IMR-90 (cell line): ENCODE results near the gene ISG15. TPM values are rescaled to one million over a fixed set of nuclear protein-coding genes. Genes with fewer than 3 reads are reported as not detected.
"Not testable (repeated sequence)": the region's sequence is repeated elsewhere in the genome, so short reads cannot be mapped to it uniquely, and the experiment has no call there.

Experiments used
- ATAC-seq: fragments of 200-7000 bp; cut with Tn5 transposase; 2 replicates; pipeline ENCODE4 v1.9.1; 2020; ENCODE audit warnings: low read depth, mild to moderate bottlenecking, moderate library complexity
- BruUV-seq: library from RNA; stranded (reverse); fragments of 400-500 nt; replicated peaks from 2 replicates; lab custom pipeline; 2021; lab: Mats Ljungman, UMichigan
- CTCF ChIA-PET: fragments of 300-600 bp; formaldehyde crosslinking; extraction: SDS; loops from one replicate; lab custom pipeline; 2021; ENCODE audit warnings: antibody characterized with exemption; lab: Yijun Ruan, JAX
- POLR2A ChIA-PET: fragments of 300-600 bp; sonication (Branson Sonifier 250); formaldehyde crosslinking; loops from one replicate; lab custom pipeline; 2022; ENCODE audit warnings: antibody characterized with exemption; ENCODE audit not compliant: unreplicated experiment; lab: Charles Lee
- DNase-seq: peaks from one replicate; pipeline ENCODE4 v3.0.0; 2013
- H2AFZ ChIP-seq: replicated peaks from 2 replicates; pipeline ENCODE3; 2013; ENCODE audit warnings: low read length, mild to moderate bottlenecking; ENCODE audit not compliant: poor library complexity
- H2AK5ac ChIP-seq: 2 replicates; pipeline ENCODE4 v1.6.1; 2013; ENCODE audit warnings: low read depth, low read length, inconsistent platforms
- H2AK9ac ChIP-seq: replicated peaks from 2 replicates; pipeline ENCODE3; 2013; ENCODE audit warnings: mild to moderate bottlenecking, low read depth, low read length, moderate library complexity; ENCODE audit not compliant: poor library complexity
- H2BK120ac ChIP-seq: 2 replicates; pipeline ENCODE4 v1.6.1; 2013; ENCODE audit warnings: low read depth, low read length, inconsistent platforms
- H2BK15ac ChIP-seq: 3 replicates; pipeline ENCODE4 v1.6.1; 2013; ENCODE audit warnings: low read depth, low read length, inconsistent platforms
- H2BK20ac ChIP-seq: 2 replicates; pipeline ENCODE4 v1.6.1; 2013; ENCODE audit warnings: low read depth, mild to moderate bottlenecking, inconsistent platforms, low read length, moderate library complexity
- H2BK5ac ChIP-seq: 2 replicates; pipeline ENCODE4 v1.6.1; 2013; ENCODE audit warnings: mild to moderate bottlenecking, low read depth, low read length, inconsistent platforms; ENCODE audit not compliant: poor library complexity, severe bottlenecking
- H3K14ac ChIP-seq: replicated peaks from 2 replicates; pipeline ENCODE4 v1.6.1; 2013; ENCODE audit warnings: low read depth, low read length, inconsistent platforms
- H3K18ac ChIP-seq: 2 replicates; pipeline ENCODE4 v1.6.1; 2013; ENCODE audit warnings: low read depth, low read length, control low read depth
- H3K23ac ChIP-seq: 2 replicates; pipeline ENCODE4 v1.6.1; 2013; ENCODE audit warnings: low read depth, low read length, inconsistent platforms
- H3K27ac ChIP-seq: 2 replicates; pipeline ENCODE4 v1.5.1; 2013; ENCODE audit warnings: mild to moderate bottlenecking, control low read depth, low read length; ENCODE audit not compliant: insufficient read depth
- H3K27me3 ChIP-seq: 2 replicates; pipeline ENCODE4 v1.6.1; 2013; ENCODE audit warnings: low read length; ENCODE audit not compliant: control insufficient read depth, insufficient read depth
- H3K36me3 ChIP-seq: 2 replicates; pipeline ENCODE4 v1.6.1; 2013; ENCODE audit warnings: low read length, mixed read lengths; ENCODE audit not compliant: control insufficient read depth, insufficient read depth
- H3K4ac ChIP-seq: 2 replicates; pipeline ENCODE4 v1.6.1; 2013; ENCODE audit warnings: low read depth, low read length, inconsistent platforms
- H3K4me1 ChIP-seq: 2 replicates; pipeline ENCODE4 v1.6.1; 2013; ENCODE audit warnings: low read length, mixed read lengths; ENCODE audit not compliant: control insufficient read depth, insufficient read depth
- H3K4me2 ChIP-seq: 2 replicates; pipeline ENCODE4 v1.6.1; 2013; ENCODE audit warnings: low read depth, mild to moderate bottlenecking, control low read depth, low read length, moderate library complexity
- H3K4me3 ChIP-seq: 2 replicates; pipeline ENCODE4 v1.5.1; 2013; ENCODE audit warnings: low read depth, mild to moderate bottlenecking, control low read depth, low read length, moderate library complexity; ENCODE audit not compliant: insufficient read depth
- H3K56ac ChIP-seq: 2 replicates; pipeline ENCODE4 v1.6.1; 2013; ENCODE audit warnings: low read length, inconsistent platforms; ENCODE audit not compliant: insufficient read depth; ENCODE audit errors: extremely low read depth
- H3K79me1 ChIP-seq, 2 experiments: 2 replicates each; pipeline ENCODE4 v1.6.1; 2013; ENCODE audit warnings: low read length in 2 of 2, inconsistent platforms in 1 of 2, low read depth in 1 of 2
- H3K9ac ChIP-seq: 2 replicates; pipeline ENCODE4 v1.6.1; 2013; ENCODE audit warnings: low read depth, low read length, control low read depth
- H3K9me1 ChIP-seq: 2 replicates; pipeline ENCODE4 v1.6.1; 2013; ENCODE audit warnings: low read length, inconsistent platforms; ENCODE audit not compliant: insufficient read depth
- H3K9me3 ChIP-seq: 2 replicates; pipeline ENCODE4 v1.6.1; 2013; ENCODE audit warnings: low read length; ENCODE audit not compliant: control insufficient read depth, insufficient read depth
- H4K20me1 ChIP-seq: 2 replicates; pipeline ENCODE4 v1.6.1; 2013; ENCODE audit warnings: low read length, inconsistent platforms; ENCODE audit not compliant: insufficient read depth
- H4K5ac ChIP-seq: 2 replicates; pipeline ENCODE4 v1.6.1; 2013; ENCODE audit warnings: mild to moderate bottlenecking, low read depth, low read length, control low read depth
- H4K8ac ChIP-seq, 2 experiments: 2 replicates each; pipeline ENCODE4 v1.6.1; 2013; ENCODE audit warnings: low read depth in 2 of 2, low read length in 2 of 2, control low read depth in 1 of 2, inconsistent platforms in 1 of 2
- H4K91ac ChIP-seq: 2 replicates; pipeline ENCODE4 v1.6.1; 2013; ENCODE audit warnings: low read depth, low read length, inconsistent platforms; ENCODE audit not compliant: insufficient read depth
- BHLHE40 ChIP-seq: fragments of 150-350 bp; IDR thresholded peaks from 2 replicates; pipeline ENCODE4 v1.6.1; 2016; ENCODE audit warnings: mild to moderate bottlenecking, low read depth, low read length
- WGBS, 2 experiments: methylation state at CpG; one replicate each; pipeline versions ENCODE4 v1.1.5 to v1.1.7; 2013; ENCODE audit warnings: missing lambda C conversion rate in 2 of 2; ENCODE audit not compliant: insufficient read length in 1 of 2; ENCODE audit errors: extremely low coverage in 2 of 2; 5-methylcytosine and 5-hydroxymethylcytosine counted together
- dilution Hi-C: fragments of 300-500 bp; cut with HindIII; formaldehyde crosslinking; loops from one replicate; pipeline ENCODE4 v1.14.3; 2018; ENCODE audit warnings: low sequenced_read_pairs; ENCODE audit not compliant: unreplicated experiment
- in situ Hi-C: fragments of 300-500 bp; cut with MboI; formaldehyde crosslinking; loops from 3 replicates; pipeline ENCODE4 v1.14.3; 2019; ENCODE audit warnings: low sequenced_read_pairs, inconsistent platforms, mixed read lengths
- intact Hi-C: fragments of 100-400 bp; cut with micrococcal nuclease; formaldehyde crosslinking; loops from 2 replicates; pipeline ENCODE4 v1.10.0; 2022
- polyA plus RNA-seq, 3 experiments: library from polyadenylated mRNA; depleted of rRNA; stranded (reverse); fragments of >200 nt; gene quantifications; 2 replicates each; pipeline ENCODE4 v1.2.3, GENCODE V29; 2012; ENCODE audit warnings: low replicate concordance in 1 of 3
- total RNA-seq: library from RNA; depleted of rRNA; stranded (reverse); fragments of >200 nt; gene quantifications from 2 replicates; pipeline ENCODE4 v1.2.3, GENCODE V29; 2012

Gene ISG15
- total and polyA plus RNA-seq, 2 of the 4 experiments (the other 2 are of a cell fraction): 99.1 to 105 TPM

DNA sequence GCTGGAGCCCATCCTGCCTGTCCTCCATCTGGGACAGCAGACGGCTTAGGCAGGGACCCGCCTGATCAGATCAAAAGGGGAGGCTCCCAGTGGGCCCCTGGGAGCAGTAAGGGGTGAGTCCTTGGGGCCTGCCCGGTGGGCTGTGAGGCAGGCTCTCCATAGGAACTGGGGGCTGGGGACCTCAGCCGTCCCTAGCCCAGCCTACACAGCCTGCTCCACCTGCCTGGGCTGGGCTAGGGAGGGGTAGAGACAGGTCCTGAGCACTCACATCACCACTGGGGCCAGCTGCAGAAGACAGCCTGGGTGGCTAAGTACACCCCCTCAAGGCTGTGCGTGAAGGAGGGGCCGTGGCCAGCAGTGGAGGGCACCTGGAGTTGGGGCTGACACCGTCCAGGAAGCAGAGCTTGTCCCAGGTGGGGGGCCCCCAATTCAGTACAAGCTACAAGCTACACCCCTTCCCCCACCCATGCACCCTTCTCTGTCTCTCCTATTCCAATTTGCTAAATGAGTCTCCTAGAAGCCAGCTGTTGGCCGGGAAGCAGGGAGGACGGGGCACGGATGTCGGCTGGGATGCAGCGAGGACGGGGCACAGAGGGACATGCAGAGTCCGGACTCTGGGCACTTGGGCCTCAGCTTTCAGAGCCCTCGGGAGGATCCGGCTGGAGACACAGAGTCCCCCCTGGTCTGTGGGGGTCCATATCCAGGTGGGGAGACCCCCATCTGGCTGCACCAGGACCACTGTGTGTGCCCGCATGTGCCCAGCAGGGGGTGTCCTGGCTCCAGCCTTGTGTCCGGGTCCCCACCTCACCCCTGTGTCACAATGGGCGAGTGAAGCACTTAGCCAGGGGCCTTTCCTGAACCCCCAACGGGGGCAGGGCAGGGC lies 1.7 kb downstream of the ISG15 start (continued):
- no peak for TF ChIP-seq BHLHE40

DNA sequence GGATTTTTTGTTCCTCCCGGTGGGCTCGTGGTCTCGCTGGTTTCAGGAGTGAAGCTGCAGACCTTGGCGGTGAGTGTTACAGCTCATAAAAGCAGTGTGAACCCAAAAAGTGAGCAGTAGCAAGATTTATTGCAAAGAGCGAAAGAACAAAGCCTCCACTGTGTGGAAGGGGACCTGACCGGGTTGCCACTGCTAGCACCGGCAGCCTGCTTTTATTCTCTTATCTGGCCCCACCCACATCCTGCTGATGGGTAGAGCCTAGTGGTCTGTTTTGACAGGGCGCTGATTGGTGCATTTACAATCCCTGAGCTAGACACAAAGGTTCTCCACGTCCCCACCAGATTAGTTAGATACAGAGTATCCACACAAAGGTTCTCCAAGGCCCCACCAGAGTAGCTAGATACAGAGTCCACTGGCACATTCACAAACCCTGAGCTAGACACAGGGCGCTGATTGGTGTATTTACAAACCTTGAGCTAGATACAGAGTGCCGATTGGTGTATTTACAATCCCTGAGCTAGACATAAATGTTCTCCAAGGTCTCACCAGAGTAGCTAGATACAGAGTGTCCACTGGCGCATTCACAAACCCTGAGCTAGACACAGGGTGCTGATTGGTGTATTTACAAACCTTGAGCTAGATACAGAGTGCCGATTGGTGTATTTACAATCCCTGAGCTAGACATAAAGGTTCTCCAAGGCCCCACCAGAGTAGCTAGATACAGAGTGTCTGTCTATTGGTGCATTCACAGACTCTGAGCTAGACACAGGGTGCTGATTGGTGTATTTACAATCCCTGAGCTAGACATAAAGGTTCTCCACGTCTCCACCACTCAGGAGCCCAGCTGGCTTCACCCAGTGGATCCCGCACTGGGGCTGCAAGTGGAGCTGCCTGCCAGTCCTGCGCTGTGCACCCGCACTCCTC lies 4.4 kb downstream of the ISG15 start:
- dilution Hi-C loops, in situ Hi-C loops, H3K9me1 ChIP-seq, DNase-seq, H2BK20ac ChIP-seq, H3K56ac ChIP-seq, H4K8ac ChIP-seq, H4K20me1 ChIP-seq, H3K14ac ChIP-seq, intact Hi-C loops, H4K91ac ChIP-seq, H2AFZ ChIP-seq, H3K4me2 ChIP-seq, H2BK15ac ChIP-seq, H3K23ac ChIP-seq, H3K27ac ChIP-seq, H3K18ac ChIP-seq, CTCF ChIA-PET, H3K36me3 ChIP-seq, H3K4ac ChIP-seq, H3K4me3 ChIP-seq, H2BK120ac ChIP-seq, H2BK5ac ChIP-seq, H2AK9ac ChIP-seq, H2AK5ac ChIP-seq, H3K27me3 ChIP-seq, ATAC-seq, H3K9ac ChIP-seq, H3K9me3 ChIP-seq, H4K5ac ChIP-seq, POLR2A ChIA-PET, BruUV-seq: not testable (repeated sequence)
- Histone ChIP-seq H3K79me1 (peaks cover 9 to 29% of the 10 kb centered on the region in 2 experiments; a peak in 3 of 4 replicates), H3K4me1 (peaks cover 16% of the 10 kb centered on the region)
- 84% methylated on average over 8 of the region's 17 CpGs; no CpG with 5 or more reads in 1 of the 2 experiments for WGBS, 2 experiments

DNA sequence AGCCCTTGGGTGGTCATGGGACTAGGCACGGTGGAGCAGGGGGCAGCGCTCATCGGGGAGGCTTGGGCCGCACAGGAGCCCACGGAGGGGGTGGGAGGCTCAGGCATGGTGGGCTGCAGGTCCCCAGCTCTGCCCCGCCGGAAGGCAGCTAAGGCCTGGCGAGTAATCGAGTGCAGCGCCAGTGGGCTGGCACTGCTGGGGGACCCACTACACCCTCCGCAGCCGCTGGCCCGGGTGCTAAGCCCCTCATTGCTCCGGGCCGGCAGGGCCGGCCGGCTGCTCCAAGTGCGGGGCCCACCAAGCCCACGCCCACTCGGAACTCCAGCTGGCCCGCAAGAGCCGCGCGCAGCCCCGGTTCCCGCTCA lies 5.0 kb downstream of the ISG15 start:
- H3K27ac ChIP-seq, H2AK9ac ChIP-seq, H3K9ac ChIP-seq, DNase-seq, H4K8ac ChIP-seq, H4K5ac ChIP-seq, intact Hi-C loops, H3K9me1 ChIP-seq, H3K4me3 ChIP-seq, H2BK5ac ChIP-seq, H2BK120ac ChIP-seq, BruUV-seq, dilution Hi-C loops, in situ Hi-C loops, H3K9me3 ChIP-seq, H3K4ac ChIP-seq, ATAC-seq, H2BK15ac ChIP-seq, H2BK20ac ChIP-seq, H3K27me3 ChIP-seq, H2AK5ac ChIP-seq, H3K4me2 ChIP-seq, H3K56ac ChIP-seq, H3K14ac ChIP-seq, POLR2A ChIA-PET, H2AFZ ChIP-seq, H3K18ac ChIP-seq, H4K91ac ChIP-seq, H3K23ac ChIP-seq: not testable (repeated sequence)
- Histone ChIP-seq H3K36me3 (peaks cover 11% of the 10 kb centered on the region), H4K20me1 (peaks cover 14% of the 10 kb centered on the region), H3K79me1 (peaks cover 9 to 35% of the 10 kb centered on the region in 2 experiments; a peak in 3 of 4 replicates), H3K4me1 (peaks cover 16% of the 10 kb centered on the region)
- WGBS, 2 experiments: 92% methylated on average over 5 of the region's 26 CpGs; no CpG with 5 or more reads in 1 of the 2 experiments
- CTCF ChIA-PET: interaction anchor here (1.4 kb wide), 1 partner anchor 16 kb away, joined by 4 read pairs; no protein-coding TSS in a partner anchor
